Stimulated activated CD4-positive, alpha-beta T cell treated with anti-CD3 and anti-CD28 coated beads, Interleukin-15, amount 100 ng/mL, for 1 hour (primary cell): ENCODE results near the gene RNF8.
"Not testable (repeated sequence)": the region's sequence is repeated elsewhere in the genome, so short reads cannot be mapped to it uniquely, and the experiment has no call there.

Experiments
- DNase-seq, 2 donors: peaks; one replicate each; pipeline ENCODE4 v3.0.0-alpha.2; 2020; ENCODE audit warnings: low read depth in 1 of 2, low spot score in 1 of 2

RNF8 gene

GRCh38 chr6:37321101-37321500, 32.7 kb upstream of the RNF8 start:
- DNase-seq = no peak

- DNase-seq = no peak
Measured at GRCh38 chr6:37321516-37322415, 32.0 kb upstream of the RNF8 start.

GRCh38 chr6:37323580-37323979, 30.2 kb upstream of the RNF8 start:
- no peak for DNase-seq

GRCh38 chr6:37324131-37325033, 29.4 kb upstream of the RNF8 start:
- no peak for DNase-seq

GRCh38 chr6:37330345-37330744, 23.4 kb upstream of the RNF8 start:
- not testable (repeated sequence) for DNase-seq

GRCh38 chr6:37331047-37331446, 22.7 kb upstream of the RNF8 start:
- DNase-seq = no peak

- no peak for DNase-seq
Measured at GRCh38 chr6:37332894-37333293, 20.9 kb upstream of the RNF8 start.

GRCh38 chr6:37334047-37334446, 19.7 kb upstream of the RNF8 start:
- DNase-seq = no peak

GRCh38 chr6:37338317-37338716, 15.5 kb upstream of the RNF8 start:
- not testable (repeated sequence) for DNase-seq

GRCh38 chr6:37338745-37339255, 15.0 kb upstream of the RNF8 start:
- no peak for DNase-seq

GRCh38 chr6:37339741-37340638, 13.8 kb upstream of the RNF8 start:
- no peak for DNase-seq

- DNase-seq = no peak
Measured at GRCh38 chr6:37340639-37340943, 13.2 kb upstream of the RNF8 start.

GRCh38 chr6:37343248-37343647, 10.5 kb upstream of the RNF8 start:
- DNase-seq = no peak

- no peak for DNase-seq
Measured at GRCh38 chr6:37344308-37344707, 9.5 kb upstream of the RNF8 start.

- DNase-seq = not testable (repeated sequence)
Measured at GRCh38 chr6:37345804-37346203, 8.0 kb upstream of the RNF8 start.

GRCh38 chr6:37347177-37347576, 6.6 kb upstream of the RNF8 start:
- DNase-seq = no peak

- DNase-seq = no peak
Measured at GRCh38 chr6:37347670-37348111, 6.1 kb upstream of the RNF8 start.

GRCh38 chr6:37351027-37351426, 2.8 kb upstream of the RNF8 start:
- no peak for DNase-seq

GRCh38 chr6:37352384-37352783, 1.4 kb upstream of the RNF8 start:
- DNase-seq = no peak

GRCh38 chr6:37354526-37355384, 972 bp downstream of the RNF8 start:
- DNase-seq = peak in 1 of 2 donors; percentile 3
